RWPE2 (cell line): ENCODE results near the gene C22orf39.

Experiments
- ATAC-seq: fragments of 200-7000 bp; cut with Tn5 transposase; 3 replicates; pipeline ENCODE4 v1.9.1; 2021; ENCODE audit warnings: low read depth
- DNase-seq: peaks from one replicate; pipeline ENCODE4 v3.0.0-alpha.2; 2020; ENCODE audit warnings: low spot score
- H3K27ac ChIP-seq: fragments of 450-650 bp; 2 replicates; pipeline ENCODE4 v1.5.1; 2017; ENCODE audit warnings: mild to moderate bottlenecking; ENCODE audit not compliant: poor library complexity, severe bottlenecking
- H3K27me3 ChIP-seq: fragments of 250-450 bp; sonication (Bioruptor Pico); 2 replicates; pipeline ENCODE4 v1.5.1; 2021; ENCODE audit warnings: mild to moderate bottlenecking, moderate library complexity; ENCODE audit not compliant: insufficient read depth, poor library complexity, severe bottlenecking
- H3K36me3 ChIP-seq: fragments of 250-450 bp; sonication (Bioruptor Pico); 2 replicates; pipeline ENCODE4 v1.5.1; 2020; ENCODE audit warnings: low read depth, mild to moderate bottlenecking, moderate library complexity
- H3K4me1 ChIP-seq: fragments of 250-450 bp; sonication (Bioruptor Pico); 2 replicates; pipeline ENCODE4 v1.5.1; 2021; ENCODE audit warnings: mild to moderate bottlenecking, moderate library complexity; ENCODE audit not compliant: insufficient read depth, poor library complexity, severe bottlenecking
- H3K4me3 ChIP-seq: fragments of 250-450 bp; sonication (Bioruptor Pico); 2 replicates; pipeline ENCODE4 v1.5.1; 2021; ENCODE audit warnings: mild to moderate bottlenecking, moderate library complexity; ENCODE audit not compliant: severe bottlenecking
- H3K9me3 ChIP-seq: fragments of 250-450 bp; sonication (Bioruptor Pico); 2 replicates; pipeline ENCODE4 v1.5.1; 2021; ENCODE audit warnings: mild to moderate bottlenecking, moderate library complexity; ENCODE audit not compliant: severe bottlenecking
- CTCF ChIP-seq: fragments of 450-650 bp; IDR thresholded peaks from one replicate; pipeline ENCODE4 v1.5.1; 2017; ENCODE audit warnings: mild to moderate bottlenecking, moderate library complexity; ENCODE audit not compliant: poor library complexity, severe bottlenecking

The C22orf39 gene

GRCh38 chr22:19394274-19395050 lies 53.0 kb downstream of the C22orf39 start:
- no peak for DNase-seq
- ATAC-seq: no peak
- no peak overlapping the region for H3K4me3 ChIP-seq
- no peak overlapping the region for H3K27ac ChIP-seq
- no peaks in the 10 kb centered on the region for H3K9me3 ChIP-seq
- peaks cover 81% of the 10 kb centered on the region for H3K36me3 ChIP-seq
- TF ChIP-seq CTCF: no peak
- no peaks in the 10 kb centered on the region for H3K27me3 ChIP-seq
- no peaks in the 10 kb centered on the region for H3K4me1 ChIP-seq

- TF ChIP-seq CTCF: no peak
- ATAC-seq (no peak), DNase-seq (no peak)
- Histone ChIP-seq H3K4me3 (no peak overlapping the region), H3K27me3 (no peaks in the 10 kb centered on the region), H3K36me3 (peaks cover 87% of the 10 kb centered on the region), H3K9me3 (no peaks in the 10 kb centered on the region), H3K4me1 (no peaks in the 10 kb centered on the region), H3K27ac (no peak overlapping the region)
Measured at GRCh38 chr22:19393704-19394103, 53.8 kb downstream of the C22orf39 start.
